HL-60 (cell line): ENCODE measurements around the gene HRC.

Experiments
- GABPA ChIP-seq: IDR thresholded peaks from 2 replicates; pipeline ENCODE4 v1.6.1; 2012; ENCODE audit warnings: low read depth
- POLR2AphosphoS5 ChIP-seq: IDR thresholded peaks from 2 replicates; pipeline ENCODE4 v1.6.1; 2012; ENCODE audit warnings: low read depth
- TF ChIP-seq, protein P1 (sequence below): IDR thresholded peaks from one replicate; pipeline ENCODE4 v1.5.1; 2011; ENCODE audit warnings: low read length, control low read depth, inconsistent platforms; ENCODE audit not compliant: insufficient read depth
- TF ChIP-seq, protein P2 (sequence below): IDR thresholded peaks from 2 replicates; pipeline ENCODE4 v1.6.1; 2012; ENCODE audit warnings: low read depth; ENCODE audit not compliant: insufficient replicate concordance

- TF ChIP-seq, protein P1, sequence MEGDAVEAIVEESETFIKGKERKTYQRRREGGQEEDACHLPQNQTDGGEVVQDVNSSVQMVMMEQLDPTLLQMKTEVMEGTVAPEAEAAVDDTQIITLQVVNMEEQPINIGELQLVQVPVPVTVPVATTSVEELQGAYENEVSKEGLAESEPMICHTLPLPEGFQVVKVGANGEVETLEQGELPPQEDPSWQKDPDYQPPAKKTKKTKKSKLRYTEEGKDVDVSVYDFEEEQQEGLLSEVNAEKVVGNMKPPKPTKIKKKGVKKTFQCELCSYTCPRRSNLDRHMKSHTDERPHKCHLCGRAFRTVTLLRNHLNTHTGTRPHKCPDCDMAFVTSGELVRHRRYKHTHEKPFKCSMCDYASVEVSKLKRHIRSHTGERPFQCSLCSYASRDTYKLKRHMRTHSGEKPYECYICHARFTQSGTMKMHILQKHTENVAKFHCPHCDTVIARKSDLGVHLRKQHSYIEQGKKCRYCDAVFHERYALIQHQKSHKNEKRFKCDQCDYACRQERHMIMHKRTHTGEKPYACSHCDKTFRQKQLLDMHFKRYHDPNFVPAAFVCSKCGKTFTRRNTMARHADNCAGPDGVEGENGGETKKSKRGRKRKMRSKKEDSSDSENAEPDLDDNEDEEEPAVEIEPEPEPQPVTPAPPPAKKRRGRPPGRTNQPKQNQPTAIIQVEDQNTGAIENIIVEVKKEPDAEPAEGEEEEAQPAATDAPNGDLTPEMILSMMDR, result no peak
- TF ChIP-seq GABPA (no peak), POLR2AphosphoS5 (no peak)
- TF ChIP-seq, protein P2, sequence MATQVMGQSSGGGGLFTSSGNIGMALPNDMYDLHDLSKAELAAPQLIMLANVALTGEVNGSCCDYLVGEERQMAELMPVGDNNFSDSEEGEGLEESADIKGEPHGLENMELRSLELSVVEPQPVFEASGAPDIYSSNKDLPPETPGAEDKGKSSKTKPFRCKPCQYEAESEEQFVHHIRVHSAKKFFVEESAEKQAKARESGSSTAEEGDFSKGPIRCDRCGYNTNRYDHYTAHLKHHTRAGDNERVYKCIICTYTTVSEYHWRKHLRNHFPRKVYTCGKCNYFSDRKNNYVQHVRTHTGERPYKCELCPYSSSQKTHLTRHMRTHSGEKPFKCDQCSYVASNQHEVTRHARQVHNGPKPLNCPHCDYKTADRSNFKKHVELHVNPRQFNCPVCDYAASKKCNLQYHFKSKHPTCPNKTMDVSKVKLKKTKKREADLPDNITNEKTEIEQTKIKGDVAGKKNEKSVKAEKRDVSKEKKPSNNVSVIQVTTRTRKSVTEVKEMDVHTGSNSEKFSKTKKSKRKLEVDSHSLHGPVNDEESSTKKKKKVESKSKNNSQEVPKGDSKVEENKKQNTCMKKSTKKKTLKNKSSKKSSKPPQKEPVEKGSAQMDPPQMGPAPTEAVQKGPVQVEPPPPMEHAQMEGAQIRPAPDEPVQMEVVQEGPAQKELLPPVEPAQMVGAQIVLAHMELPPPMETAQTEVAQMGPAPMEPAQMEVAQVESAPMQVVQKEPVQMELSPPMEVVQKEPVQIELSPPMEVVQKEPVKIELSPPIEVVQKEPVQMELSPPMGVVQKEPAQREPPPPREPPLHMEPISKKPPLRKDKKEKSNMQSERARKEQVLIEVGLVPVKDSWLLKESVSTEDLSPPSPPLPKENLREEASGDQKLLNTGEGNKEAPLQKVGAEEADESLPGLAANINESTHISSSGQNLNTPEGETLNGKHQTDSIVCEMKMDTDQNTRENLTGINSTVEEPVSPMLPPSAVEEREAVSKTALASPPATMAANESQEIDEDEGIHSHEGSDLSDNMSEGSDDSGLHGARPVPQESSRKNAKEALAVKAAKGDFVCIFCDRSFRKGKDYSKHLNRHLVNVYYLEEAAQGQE, result no peak
Measured at GRCh38 chr19:49194408-49194807, 39.2 kb upstream of the HRC start.
